Cardiac fibroblast (primary cell): ENCODE data around the gene JUND.

ENCODE experiments used
- DNase-seq, 2 donors: peaks; one replicate each; pipeline versions ENCODE4 v3.0.0 to v3.0.0-alpha.2; 2010; ENCODE audit warnings: low read depth in 2 of 2
- H3K4me3 ChIP-seq, 2 donors: replicated peaks in 1 of 2; 1 replicate in 1 of 2; 2 replicates in 1 of 2; pipeline ENCODE4 v1.5.1; 2011; ENCODE audit warnings: low read depth in 2 of 2, low read length in 2 of 2, mild to moderate bottlenecking in 2 of 2, moderate library complexity in 1 of 2
- CTCF ChIP-seq: IDR thresholded peaks from one replicate; pipeline ENCODE4 v1.5.1; 2011; ENCODE audit warnings: low read depth, mild to moderate bottlenecking, low read length, inconsistent platforms

Gene JUND

GRCh38 chr19:18262917-18263316 lies 18.5 kb downstream of the JUND start:
- no peak for TF ChIP-seq CTCF
- H3K4me3 ChIP-seq: no peak overlapping the region

GRCh38 chr19:18262144-18262543 lies 19.3 kb downstream of the JUND start:
- no peak for DNase-seq
- TF ChIP-seq CTCF: no peak
- no peak overlapping the region for H3K4me3 ChIP-seq

More at GRCh38 chr19:18262917-18263316, 18.5 kb downstream of the JUND start:
- DNase-seq: peak in 1 of 2 donors; percentile 31

GRCh38 chr19:18261474-18261873 lies 19.9 kb downstream of the JUND start:
- DNase-seq: no peak
- no peak overlapping the region for H3K4me3 ChIP-seq
- no peak for TF ChIP-seq CTCF

DNA sequence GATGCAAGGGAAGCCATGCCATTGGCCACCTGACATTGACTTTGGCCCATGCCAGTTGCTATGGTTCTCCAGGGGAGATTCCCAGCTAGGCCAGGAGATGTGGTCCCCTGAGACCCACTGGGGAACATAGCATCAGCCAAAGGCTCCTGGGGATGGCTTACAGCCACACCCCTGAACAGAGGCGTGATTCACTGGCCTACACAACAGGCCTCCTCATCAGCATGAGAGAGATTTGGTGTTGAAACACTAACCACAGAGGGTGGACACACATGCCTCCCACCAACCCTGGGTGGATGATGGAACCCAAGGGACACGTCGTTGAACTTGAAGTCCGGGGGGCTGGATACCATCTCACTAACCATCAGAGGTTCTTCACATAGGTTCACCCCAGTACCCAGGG lies 21.5 kb downstream of the JUND start:
- H3K4me3 ChIP-seq: no peak overlapping the region
- no peak for TF ChIP-seq CTCF
- peak in 1 of 2 donors; percentile 89 for DNase-seq

- TF ChIP-seq CTCF: no peak
- DNase-seq: peak in 1 of 2 donors; percentile 25
- no peak overlapping the region for H3K4me3 ChIP-seq
Measured at GRCh38 chr19:18257503-18258470, 23.6 kb downstream of the JUND start.

GRCh38 chr19:18254546-18255503 lies 26.6 kb downstream of the JUND start:
- H3K4me3 ChIP-seq: no peak overlapping the region
- DNase-seq: peak in 1 of 2 donors; percentile 5
- TF ChIP-seq CTCF: no peak
